Fibroblast of mammary gland (primary cell): ENCODE measurements around the gene PHOX2B.

Experiments
- DNase-seq: peaks from one replicate; pipeline ENCODE4 v3.0.0-alpha.2; 2010; ENCODE audit warnings: low read depth
- H3K4me3 ChIP-seq: 2 replicates; pipeline ENCODE4 v1.5.1; 2011; ENCODE audit warnings: low read depth, mild to moderate bottlenecking, low read length, moderate library complexity; ENCODE audit not compliant: control insufficient read depth
- CTCF ChIP-seq: conservative IDR thresholded peaks from 2 replicates; pipeline ENCODE4 v1.5.1; 2011; ENCODE audit warnings: low read depth, low read length, inconsistent platforms; ENCODE audit not compliant: control insufficient read depth, insufficient read depth

The PHOX2B gene

GRCh38 chr4:41749631-41750039 lies 1.1 kb upstream of the PHOX2B start:
- no peak overlapping the region for H3K4me3 ChIP-seq
- no peak for TF ChIP-seq CTCF
- DNase-seq: no peak

GRCh38 chr4:41748074-41748570 lies 403 bp downstream of the PHOX2B start:
- TF ChIP-seq CTCF: no peak
- DNase-seq: no peak
- H3K4me3 ChIP-seq: no peak overlapping the region

GRCh38 chr4:41747230-41748055 lies 1.1 kb downstream of the PHOX2B start:
- no peak for TF ChIP-seq CTCF
- no peak for DNase-seq

GRCh38 chr4:41746440-41747229 lies 1.9 kb downstream of the PHOX2B start:
- no peak for TF ChIP-seq CTCF
- H3K4me3 ChIP-seq: no peak overlapping the region
- DNase-seq: no peak

More at GRCh38 chr4:41747230-41748055, 1.1 kb downstream of the PHOX2B start:
- no peak overlapping the region for H3K4me3 ChIP-seq

- H3K4me3 ChIP-seq: no peak overlapping the region
- TF ChIP-seq CTCF: no peak
- DNase-seq: no peak
Observed at GRCh38 chr4:41746025-41746439, 2.5 kb downstream of the PHOX2B start.

GRCh38 chr4:41745292-41746024 lies 3.1 kb downstream of the PHOX2B start:
- TF ChIP-seq CTCF: no peak
- no peak for DNase-seq
- no peak overlapping the region for H3K4me3 ChIP-seq
